GM08714 (cell line): ENCODE data around the gene DCTPP1.

ENCODE experiments used
- H3K4me3 ChIP-seq: fragments of 200-500 bp; sonication (Bioruptor generic); 2 replicates; pipeline ENCODE4 v1.5.1; 2014; ENCODE audit warnings: mild to moderate bottlenecking, low read length, inconsistent platforms
- ZNF274 ChIP-seq: IDR thresholded peaks from 2 replicates; pipeline ENCODE4 v1.6.1; 2012; ENCODE audit warnings: mild to moderate bottlenecking, low read depth, low read length

DCTPP1 gene

DNA sequence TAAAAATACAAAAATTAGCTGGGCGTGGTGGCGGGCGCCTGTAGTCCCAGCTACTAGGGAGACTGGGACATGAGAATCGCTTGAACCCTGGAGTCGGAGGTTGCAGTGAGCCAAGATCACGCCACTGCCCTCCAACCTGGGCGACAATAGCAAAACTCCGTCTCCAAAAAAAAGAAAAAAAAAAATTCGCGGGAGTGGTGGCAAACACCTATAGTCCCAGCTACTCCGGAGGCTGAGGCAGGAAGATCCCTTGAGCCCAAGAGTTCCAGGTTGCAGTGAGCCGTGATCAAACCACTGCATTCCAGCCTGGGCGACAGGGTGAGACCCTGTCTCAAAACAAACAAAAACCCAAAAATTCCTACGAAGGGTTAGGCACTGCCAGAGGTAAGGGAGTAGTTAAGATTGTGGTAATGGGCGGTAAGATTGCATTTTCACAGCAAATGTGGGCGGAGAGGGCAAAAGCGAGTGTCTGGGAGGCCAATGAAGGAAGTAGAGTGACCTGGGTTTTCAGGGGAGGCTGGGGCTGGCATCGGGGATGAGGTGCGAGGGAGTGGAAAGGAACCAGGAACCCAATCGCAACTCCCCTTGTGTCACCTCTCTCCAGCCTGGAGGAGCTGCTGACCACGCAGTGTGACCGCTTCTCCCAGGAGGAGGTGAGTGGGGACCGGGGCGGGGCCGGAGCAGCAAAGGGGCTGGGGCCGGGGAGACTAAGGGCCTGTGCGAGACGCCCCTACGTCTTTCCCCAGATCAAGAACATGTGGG lies 52.6 kb downstream of the DCTPP1 start:
- TF ChIP-seq ZNF274: no peak
- H3K4me3 ChIP-seq: peak overlapping the region; percentile 65; the same call in 1 of the 2 replicates

DNA sequence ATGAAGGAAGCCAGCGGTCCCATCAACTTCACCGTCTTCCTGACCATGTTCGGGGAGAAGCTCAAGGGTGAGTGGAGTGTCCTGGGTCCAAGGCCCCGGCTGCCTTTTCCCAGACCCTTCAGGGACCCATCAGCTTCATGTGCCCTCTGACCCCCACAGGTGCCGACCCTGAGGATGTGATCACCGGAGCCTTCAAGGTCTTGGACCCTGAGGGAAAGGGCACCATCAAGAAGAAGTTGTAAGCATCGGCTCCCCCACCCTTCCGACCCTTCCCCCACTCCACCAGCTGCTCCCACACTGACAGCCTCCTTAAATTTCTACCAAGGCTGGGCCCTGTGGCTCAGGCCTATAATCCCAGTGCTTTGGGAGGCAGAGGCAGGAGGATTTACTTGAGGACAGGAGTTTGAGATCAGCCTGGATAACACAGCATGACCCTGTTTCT lies 53.3 kb downstream of the DCTPP1 start:
- no peak for TF ChIP-seq ZNF274
- no peak overlapping the region for H3K4me3 ChIP-seq

DNA sequence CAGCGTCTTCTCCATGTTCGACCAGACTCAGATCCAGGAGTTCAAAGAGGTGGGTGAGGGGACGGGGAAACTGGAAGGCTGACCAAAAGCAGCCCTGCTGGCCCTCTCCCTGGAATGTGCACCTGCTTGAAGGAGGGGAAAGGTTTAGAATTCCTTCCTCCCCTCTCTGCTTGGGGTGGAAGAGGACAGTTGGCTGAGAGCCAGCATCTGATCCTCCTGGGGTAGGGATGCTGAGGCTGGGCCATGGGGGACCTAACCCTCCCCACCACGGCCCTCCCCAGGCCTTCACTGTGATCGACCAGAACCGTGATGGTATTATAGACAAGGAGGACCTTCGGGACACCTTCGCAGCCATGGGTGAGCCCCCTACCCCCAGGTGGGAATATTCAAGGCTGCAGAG lies 54.0 kb downstream of the DCTPP1 start:
- H3K4me3 ChIP-seq: no peak overlapping the region
- TF ChIP-seq ZNF274: no peak

DNA sequence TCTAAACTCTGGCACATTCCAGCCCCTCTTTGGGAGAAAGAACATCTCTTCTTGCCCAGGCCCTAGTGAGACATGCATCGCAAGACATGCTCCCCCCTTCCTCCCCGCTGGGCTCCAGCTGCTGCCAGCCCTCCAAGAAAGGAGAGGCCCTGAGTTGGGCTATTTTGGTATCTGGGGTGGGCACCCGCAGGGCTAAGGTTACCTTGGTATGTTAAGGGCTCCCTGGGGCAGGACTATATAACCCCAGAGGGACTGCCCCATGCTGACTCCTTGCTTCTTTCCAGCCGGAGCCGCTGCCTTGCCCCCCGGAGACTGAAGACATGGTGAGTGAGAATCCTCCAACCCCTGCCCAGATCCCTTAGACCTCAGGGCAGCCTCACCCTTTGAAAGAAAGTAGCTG lies 55.3 kb downstream of the DCTPP1 start, which contains the start of gene MYL11:
Gene MYL11 (plus strand): TSS at position 265 of the 400 bp plus-strand sequence. CDS start 56 bp downstream, at position 321.
- no peak for TF ChIP-seq ZNF274
- no peak within 1 kb of the TSS for H3K4me3 ChIP-seq
